ENCODE data around the gene POLD4.
A peak's percentile ranks its signal among the peaks of the same experiment; 100 is the strongest.

Gene POLD4

DNA sequence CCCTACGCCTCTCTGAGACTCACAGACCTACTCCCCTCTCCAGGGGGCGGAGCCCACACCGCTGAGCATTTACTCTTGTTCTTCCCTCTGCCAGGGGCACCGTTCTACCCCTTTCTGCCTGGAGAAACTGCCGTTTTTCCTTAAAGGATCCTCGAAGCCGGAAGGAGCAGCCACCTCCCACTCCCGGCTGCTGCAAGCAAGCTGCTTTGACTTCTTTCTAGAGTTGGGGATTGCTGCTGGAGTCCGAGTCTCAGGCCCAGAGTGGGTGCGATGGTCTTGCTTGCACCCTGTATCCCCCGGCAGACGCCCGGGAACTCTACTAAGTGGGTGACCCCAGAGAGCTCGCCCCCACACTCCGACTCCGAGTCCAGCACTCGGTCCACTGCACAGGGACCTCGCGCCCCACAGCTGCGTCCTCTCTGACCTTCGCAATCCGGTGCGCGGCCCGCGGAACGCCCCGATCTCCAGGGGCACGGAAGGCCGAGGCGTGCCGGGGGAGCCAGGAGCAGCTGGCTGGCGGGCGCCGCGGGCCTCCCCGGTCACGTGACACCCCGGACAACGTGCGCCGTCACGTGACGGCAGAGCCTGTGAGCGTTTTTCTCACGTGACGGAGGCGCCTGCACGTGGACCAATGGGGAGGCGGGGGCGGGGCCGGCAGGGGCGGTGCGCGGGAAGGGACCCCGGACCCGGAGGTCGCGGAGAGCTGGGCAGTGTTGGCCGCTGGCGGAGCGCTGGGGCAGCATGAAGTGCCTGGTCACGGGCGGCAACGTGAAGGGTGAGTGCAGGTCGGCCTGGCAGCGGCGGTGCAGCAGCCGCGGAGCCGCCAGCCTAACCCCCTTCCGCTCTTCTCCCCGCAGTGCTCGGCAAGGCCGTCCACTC, 38.2 kb upstream of the POLD4 start, which contains the start of gene RAD9A:
TSS of gene RAD9A (plus strand) at position 683 of the 879 bp plus-strand sequence. CDS start at position 742, 59 bp downstream.
- in situ Hi-C loops (cut with HindIII; ENCODE audit: low pct_ligation_motif_present, low pct_unique_long_range_greater_than_20kb, low sequenced_read_pairs): no loop called here
- DNase-seq: peak; percentile 89

DNA sequence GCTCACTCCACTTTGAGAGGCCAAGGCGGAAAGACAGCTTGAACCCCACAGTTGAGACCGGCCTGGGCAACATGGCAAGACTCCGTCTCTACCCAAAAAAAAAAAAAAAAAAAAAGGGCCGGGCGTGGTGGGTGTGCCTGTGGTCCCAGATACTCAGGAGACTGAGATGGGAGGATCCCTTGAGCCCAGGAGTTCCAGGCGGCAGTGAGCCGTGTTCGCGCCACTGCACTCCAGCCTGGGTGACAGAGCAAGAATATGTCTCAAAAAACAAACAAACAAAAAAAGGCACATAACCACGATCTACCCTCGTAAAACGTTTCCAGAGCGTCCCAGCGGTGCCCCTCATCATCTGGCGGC, 37.6 kb upstream of the POLD4 start:
- in situ Hi-C loops (cut with HindIII; ENCODE audit: low pct_ligation_motif_present, low pct_unique_long_range_greater_than_20kb, low sequenced_read_pairs): no loop called here
- DNase-seq: no peak

DNA sequence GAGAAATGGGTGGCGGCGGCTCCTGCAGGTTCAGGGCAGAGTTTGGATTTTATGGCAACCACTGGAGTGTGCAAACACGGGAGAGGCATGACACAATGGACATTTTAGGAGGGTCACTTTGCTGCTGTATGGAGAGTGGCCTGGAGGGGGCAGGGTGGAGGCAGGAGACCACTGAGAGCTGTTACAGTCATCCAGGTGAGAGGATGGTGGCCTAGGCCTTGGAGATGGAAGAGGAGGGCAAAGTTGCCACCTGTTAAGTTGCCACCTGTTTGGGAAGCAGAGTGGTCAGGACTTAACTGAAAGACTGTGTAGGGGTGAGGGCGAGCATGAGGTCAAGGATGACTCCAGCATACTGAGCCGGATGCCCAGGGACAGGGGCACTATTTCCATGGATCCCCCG, 36.1 kb upstream of the POLD4 start:
- in situ Hi-C loops (cut with HindIII; ENCODE audit: low pct_ligation_motif_present, low pct_unique_long_range_greater_than_20kb, low sequenced_read_pairs): no loop called here
- peak; percentile 27 for DNase-seq

DNA sequence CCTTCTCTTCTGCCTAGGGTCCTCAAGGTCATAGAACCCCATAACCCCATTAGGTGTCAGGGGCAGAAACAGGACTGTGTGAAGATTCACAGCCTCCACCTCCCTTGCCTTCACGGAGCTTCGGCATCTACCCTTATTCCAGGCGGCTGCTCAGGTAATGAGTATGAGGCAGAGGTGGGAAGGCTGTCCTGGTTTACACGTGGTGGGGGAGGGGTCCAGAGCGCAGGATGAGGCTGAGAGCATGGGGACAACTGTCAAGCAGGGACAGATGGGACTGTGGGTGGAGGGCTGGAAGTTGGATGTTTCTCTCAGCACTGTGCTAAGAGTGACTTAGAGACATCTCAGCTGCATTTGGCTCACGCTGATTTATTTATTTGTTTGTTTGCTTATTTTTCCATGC, 34.2 kb upstream of the POLD4 start:
- in situ Hi-C loops (cut with HindIII; ENCODE audit: low pct_ligation_motif_present, low pct_unique_long_range_greater_than_20kb, low sequenced_read_pairs): no loop called here
- no peak for DNase-seq

DNA sequence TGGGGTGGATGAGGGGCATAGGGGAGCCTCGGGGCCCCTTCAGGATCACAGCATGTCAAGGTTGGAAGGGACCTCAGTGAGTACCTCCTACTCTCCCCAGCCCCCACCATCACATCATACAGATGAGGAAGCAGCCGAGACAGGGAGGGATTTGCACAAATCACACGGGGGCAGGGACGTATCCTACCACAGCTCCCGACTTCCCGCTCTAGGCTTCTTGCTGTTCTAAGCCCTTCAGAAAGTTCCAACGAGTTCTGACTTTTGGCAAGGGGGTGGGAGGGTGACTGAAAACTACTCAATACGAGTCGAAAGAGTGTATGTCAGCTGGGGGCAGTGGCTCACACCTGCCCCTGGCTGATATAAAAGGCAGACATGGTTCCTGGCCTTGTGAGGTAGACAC, 33.7 kb upstream of the POLD4 start:
- in situ Hi-C loops (cut with HindIII; ENCODE audit: low pct_ligation_motif_present, low pct_unique_long_range_greater_than_20kb, low sequenced_read_pairs): no loop called here
- no peak for DNase-seq

DNA sequence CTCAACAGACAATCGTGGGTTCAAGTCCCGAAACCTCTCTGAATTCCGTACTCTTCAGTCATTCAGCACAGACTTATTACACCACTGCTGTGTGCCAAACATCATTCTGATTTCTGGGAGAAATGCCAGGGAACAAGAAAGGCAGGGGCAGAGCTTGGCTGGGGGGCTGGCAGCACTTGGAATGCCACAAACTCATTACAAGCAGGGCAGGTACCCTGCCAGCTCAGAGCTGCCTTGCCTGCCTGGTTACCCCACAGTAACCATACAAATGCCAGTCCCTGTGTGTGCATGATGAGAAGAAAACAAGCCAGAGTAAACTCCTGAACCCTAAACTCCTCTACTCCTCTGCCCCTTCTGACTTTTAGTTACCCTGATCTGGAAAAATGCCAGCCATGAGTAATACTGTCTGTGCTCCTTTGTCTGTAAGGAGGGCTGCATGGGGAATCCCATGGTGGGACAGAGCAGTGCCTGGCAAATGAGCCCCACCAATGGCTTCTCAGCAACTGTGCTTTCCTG, 31.6 kb upstream of the POLD4 start:
- in situ Hi-C loops (cut with HindIII; ENCODE audit: low pct_ligation_motif_present, low pct_unique_long_range_greater_than_20kb, low sequenced_read_pairs): no loop called here
- DNase-seq: peak; percentile 77

DNA sequence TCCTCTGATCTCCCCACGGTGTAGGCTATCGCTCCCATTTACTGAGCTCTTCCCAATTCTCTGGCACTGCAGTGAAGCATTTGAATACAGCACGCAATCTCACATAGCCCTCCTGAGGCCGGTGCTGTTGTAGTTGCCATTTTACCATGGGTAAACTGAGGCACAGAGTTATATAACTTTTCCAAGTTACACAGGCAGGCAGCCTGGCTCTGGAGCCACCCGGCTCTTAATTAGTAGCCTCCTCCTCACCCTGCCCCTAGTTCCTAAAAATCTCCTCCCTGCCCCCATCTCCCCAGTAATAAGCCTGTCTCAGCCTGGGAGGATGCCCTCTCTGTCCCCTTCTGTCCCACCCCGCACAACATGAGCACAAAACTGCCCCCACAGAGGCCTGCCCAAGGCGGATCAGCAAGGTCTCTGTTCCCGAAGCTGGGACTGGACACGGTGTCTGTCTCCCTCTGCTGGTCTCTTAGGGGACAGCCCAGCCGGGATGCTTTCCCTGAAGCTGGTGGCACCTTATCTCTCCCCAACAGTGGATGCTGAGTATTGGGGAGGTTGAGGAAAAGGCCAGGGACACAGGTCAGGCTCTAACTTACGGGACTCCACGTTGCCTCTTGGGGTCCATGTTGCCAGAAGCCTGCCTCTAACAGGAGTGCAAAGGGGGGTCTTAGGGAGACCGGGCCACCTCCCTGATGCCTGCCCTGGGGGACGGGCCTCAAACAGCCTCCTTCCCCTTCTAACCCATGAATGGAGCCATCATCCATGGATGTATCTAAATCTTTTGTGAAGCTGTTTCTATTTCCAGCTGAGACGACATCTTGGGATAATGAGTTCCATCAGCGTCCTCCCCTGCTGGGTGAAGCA, 29.2 kb upstream of the POLD4 start:
- peak; percentile 72 for DNase-seq
- in situ Hi-C loops (cut with HindIII; ENCODE audit: low pct_ligation_motif_present, low pct_unique_long_range_greater_than_20kb, low sequenced_read_pairs): no loop called here

DNA sequence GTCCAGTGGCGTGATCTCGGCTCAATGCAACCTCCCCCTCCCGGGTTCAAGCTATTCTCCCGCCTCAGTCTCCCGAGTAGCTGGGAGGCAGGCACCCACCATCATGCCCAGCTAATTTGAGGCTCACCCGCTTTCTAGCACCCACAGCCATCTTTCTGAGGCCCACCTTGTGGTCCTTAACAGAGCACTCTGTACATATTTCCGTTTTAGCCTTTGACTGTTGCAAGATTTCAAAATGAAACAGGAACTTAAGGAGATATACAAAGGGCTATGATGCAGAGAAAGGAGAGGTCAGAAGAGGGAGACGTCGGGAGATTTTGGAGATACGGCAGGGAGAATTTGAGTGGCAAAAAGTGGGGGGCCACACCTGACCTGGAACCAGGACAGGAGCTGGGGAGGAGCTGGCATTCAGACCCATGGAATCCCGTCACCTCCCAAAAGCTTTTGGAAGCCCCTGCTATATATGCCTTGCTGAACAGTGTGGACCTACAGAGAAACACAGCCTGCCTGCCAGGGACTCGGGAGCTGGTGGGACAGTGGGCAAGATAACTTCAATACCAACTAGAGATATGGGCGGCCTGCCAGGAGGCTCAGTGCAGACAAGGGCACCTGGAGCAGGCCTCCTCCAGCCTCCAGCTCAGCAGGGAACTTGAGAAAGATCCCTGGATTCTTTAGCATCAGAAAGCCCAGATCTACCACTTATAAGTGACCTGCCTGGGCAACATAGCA, 28.1 kb upstream of the POLD4 start:
- in situ Hi-C loops (cut with HindIII; ENCODE audit: low pct_ligation_motif_present, low pct_unique_long_range_greater_than_20kb, low sequenced_read_pairs): no loop called here

DNA sequence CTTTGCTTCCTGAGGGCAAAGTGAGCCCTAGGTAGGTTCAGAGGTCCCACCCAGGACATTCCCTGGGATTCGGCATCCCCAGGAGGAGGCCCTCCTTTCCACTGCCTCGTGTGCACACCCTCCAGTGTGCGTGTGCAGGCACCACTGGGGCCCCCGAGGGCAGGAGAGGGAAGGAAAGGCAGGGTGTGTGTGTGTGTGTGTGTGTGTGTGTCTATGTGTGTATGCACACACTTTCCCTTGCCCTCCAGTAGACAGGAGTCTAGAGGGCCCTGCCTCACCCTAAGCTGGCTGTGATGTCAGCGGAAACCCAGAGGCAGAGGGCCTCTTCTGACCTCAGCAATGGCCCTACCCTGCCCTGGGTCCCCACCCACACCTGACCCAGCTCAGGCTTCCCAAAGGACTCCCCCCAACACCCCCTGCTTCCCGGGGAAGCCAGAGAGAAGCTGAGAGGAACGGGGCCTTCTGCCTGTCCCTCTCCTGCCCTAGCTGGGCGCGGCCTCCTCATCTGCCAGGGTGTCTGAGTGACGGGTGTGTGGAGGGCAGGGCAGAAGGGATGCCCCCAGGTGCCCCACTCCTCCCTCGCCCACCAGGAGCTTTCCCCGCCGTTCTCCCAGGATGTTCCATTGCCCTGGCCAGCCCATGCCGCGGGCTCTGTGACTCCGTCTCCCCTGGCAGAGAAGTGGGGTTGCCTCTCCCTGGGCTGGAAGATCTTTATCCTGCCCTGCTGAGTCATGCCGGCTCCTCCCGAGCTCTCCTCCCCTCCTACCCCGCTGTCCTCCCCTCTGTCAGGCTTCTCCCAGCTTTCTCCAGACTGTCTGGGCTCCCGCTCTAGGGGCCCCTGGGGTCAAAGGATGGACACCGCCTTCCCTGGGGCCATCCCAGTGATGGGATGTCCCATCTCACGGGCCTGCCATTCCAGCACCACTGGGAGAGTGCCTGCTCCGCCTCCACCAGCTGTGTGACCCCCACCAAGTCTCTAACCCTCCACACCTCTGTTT, 26.0 kb upstream of the POLD4 start:
- no peak for DNase-seq
- in situ Hi-C loops (cut with HindIII; ENCODE audit: low pct_ligation_motif_present, low pct_unique_long_range_greater_than_20kb, low sequenced_read_pairs): no loop called here

More for the DNA sequence above, 28.1 kb upstream of the POLD4 start:
- DNase-seq: no peak

DNA sequence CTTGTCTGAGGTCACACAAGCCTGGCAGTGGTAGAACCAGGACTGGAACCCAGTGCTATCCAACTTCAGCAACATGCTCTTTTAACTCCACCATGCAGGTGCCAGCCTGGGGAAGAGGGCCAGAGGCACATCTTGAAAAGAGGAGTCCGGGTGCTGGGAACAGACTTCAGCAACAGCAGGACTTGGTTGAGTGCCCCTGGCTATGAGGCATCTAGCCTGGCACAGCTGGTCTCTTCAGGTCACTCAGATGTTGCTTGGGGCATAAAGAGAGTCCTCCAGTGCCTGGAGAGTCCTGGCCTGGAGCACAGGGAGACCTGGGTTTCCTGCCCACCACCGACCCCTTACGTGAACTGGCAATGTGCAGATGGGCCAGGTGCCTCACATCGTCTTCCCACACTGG, 25.2 kb upstream of the POLD4 start:
- no peak for DNase-seq
- in situ Hi-C loops (cut with HindIII; ENCODE audit: low pct_ligation_motif_present, low pct_unique_long_range_greater_than_20kb, low sequenced_read_pairs): no loop called here

DNA sequence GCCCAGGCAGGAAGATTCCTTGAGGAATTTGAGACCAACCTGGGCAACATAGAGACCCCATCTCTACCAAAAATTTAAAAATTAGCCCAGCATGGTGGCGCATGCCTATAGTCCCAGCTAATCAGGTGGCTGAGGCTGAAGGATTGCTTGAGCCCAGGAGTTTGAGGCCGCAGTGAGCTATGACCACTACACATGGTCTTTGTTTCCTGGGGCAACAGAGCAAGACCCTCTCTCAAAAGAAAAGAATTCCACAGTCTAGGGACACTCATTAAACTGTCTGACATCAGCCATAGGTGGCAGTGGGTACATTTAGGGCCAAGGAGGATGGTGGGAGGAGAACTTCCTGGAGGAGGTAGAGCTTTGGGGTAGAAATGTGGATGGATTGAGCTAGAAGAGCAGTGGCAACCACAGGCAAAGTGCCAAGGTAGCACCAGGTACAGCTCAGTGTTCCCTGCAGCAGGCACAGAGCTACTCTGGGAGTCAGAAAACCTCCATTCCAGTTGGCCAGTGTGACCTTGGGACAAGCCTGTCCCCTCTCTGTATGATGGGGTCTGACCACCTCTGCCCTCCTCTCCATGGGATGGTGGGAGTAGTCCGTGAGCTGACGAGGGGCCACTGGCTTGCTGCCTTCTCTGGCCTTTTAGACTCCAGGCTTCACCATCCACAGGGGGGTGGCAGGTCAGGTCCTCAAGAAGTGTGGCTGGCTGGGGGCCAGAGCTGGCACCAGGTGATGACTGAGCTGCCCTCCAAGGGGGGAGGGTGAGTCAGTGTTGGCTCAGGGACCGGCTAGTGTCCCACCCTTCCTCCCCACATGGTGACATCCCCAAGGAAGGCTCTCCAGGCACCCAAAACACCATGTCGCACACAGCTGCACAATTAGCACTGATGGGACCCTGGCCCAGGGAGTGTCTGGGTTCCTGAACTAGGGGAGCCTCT, 23.8 kb upstream of the POLD4 start:
- in situ Hi-C loops (cut with HindIII; ENCODE audit: low pct_ligation_motif_present, low pct_unique_long_range_greater_than_20kb, low sequenced_read_pairs): no loop called here
- DNase-seq: no peak

DNA sequence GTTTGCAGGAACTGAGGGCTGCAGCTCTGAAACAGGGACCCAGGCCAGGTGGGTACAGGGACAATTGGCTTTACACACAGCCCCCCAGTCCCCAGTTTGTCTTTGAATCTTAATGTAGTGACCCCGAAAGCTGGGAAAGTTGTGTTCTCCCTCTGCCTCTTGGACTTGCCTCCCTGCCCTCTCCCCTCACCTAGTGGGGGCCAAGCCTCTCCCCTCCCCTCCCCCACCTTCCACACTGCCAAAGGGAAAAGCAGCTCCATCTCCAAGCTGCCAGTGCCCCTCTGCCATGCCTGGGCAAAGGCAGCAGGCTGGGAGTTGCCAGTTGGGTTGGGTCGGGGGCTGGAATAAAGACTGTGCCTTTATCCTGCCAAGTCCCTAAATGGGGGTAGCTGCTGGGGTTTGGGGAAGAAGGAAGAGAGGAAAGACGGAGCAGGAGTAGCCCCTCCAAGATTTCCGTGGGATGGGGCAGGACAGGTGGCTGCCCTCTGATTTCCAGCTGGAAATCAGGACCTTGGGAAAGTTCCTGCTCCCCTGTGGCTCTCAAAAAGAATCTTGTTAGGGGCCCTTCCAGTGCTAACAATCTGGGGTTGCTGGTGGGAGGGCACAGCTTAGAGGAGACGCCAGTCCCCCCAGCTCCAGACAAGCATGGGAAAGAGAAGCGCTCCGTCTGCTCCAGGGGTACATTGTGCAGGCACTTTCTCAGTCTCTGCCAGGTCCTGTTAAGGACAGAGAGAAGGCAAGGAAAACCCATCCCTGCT, 22.9 kb upstream of the POLD4 start:
- in situ Hi-C loops (cut with HindIII; ENCODE audit: low pct_ligation_motif_present, low pct_unique_long_range_greater_than_20kb, low sequenced_read_pairs): no loop called here
- DNase-seq: no peak

DNA sequence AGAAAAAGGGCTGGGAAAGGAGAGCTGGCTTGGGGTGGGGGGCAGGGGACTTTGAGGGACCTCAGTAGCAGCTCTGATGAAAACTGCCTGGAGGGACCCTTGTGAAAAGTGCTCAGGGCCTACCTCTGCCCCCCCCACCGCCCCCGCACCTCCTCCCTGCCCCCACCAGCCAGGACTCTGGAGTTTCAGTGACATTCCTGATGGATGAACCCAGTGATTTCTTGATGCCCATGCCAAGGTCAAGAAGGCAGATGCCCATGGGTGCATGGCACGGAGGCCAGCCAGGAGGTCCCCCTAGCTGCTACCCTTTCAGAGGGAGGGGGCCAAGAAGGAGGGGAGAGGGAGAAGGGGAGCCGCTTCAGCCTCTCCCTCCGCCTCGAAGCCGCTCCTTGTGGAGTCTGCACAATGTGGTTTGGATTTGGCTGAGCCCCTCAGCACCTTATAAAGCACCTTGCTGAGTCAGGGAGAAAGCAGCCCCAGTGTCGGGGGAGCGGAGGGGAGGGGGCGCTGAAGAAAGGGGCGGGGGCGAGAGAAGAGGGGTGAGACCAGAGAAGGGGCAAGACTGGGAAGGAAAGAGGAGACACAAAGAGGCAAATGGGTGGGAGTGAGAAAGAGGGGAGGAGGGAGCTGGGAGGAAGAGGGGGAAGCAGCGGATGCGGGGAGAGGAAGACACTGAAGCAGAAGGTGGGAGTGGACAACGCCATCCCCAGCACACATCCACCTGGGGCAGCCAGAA, 22.1 kb upstream of the POLD4 start:
- peak; percentile 85 for DNase-seq
- in situ Hi-C loops (cut with HindIII; ENCODE audit: low pct_ligation_motif_present, low pct_unique_long_range_greater_than_20kb, low sequenced_read_pairs): no loop called here

DNA sequence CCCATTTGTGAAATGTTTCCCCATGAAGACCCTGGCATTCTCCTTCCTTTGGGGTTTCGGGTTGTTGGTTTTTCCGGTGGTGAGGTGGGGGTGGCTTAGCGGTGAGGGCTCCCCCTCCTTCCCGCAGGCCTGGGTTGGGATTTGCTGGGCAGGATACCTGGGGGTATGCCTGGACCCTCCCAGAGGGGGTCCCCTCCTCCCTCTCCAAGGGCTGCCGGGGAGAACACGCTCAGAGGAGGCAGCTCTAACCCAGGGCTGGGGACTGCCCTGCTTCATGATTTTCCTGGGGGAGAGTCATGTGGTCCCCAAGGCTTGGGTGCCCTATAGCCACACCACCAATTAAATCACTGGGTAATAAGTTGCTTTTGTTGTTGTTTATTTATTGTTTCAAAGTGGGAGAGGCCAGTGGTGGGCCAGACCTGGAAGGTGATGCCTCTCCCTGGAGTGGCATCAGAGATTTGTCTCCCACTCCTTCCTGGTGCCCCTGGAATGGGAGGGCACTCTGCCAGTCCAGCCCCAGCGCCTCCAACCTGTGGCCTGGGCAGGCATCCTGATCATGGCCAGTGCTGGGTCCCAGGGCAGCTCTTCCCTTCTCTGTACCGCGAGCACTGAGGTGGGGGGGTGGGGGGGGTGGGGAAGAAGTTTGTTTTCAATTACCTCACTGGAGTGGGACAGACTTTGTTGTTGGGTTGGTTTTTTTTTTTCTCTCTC, 21.4 kb upstream of the POLD4 start:
- in situ Hi-C loops (cut with HindIII; ENCODE audit: low pct_ligation_motif_present, low pct_unique_long_range_greater_than_20kb, low sequenced_read_pairs): no loop called here

More for the DNA sequence above, 21.4 kb upstream of the POLD4 start:
- peak; percentile 83 for DNase-seq
